T-cell (primary cell): ENCODE measurements around the gene LYSMD3. TPM values are rescaled to one million over a fixed set of nuclear protein-coding genes. Genes with fewer than 3 reads are reported as not detected.

Experiments used
- ATAC-seq, 4 experiments: fragments of 200-7000 bp in 3 of 4; fragments of 150-1000 bp in 1 of 4; cut with Tn5 transposase; replicated peaks in 1 of 4; 1 replicate in 3 of 4; 2 replicates in 1 of 4; pipeline ENCODE4 v1.10.0; 2021; ENCODE audit warnings: moderate library complexity in 3 of 4, mild to moderate bottlenecking in 2 of 4, moderate number of reproducible peaks in 1 of 4
- CTCF ChIA-PET, 2 donors: fragments of 300-600 bp; sonication (Branson Sonifier 250); formaldehyde crosslinking; loops; one replicate each; lab custom pipeline; 2022; ENCODE audit warnings: antibody characterized with exemption in 2 of 2; lab: Charles Lee
- POLR2A ChIA-PET, 2 donors: fragments of 300-600 bp; sonication (Branson Sonifier 250); formaldehyde crosslinking; loops; one replicate each; lab custom pipeline; 2022; ENCODE audit warnings: antibody characterized with exemption in 2 of 2; lab: Charles Lee
- DNase-seq, 35 experiments: peaks; one replicate each; pipeline versions ENCODE4 v3.0.0 to v3.0.0-alpha.2; 2013 to 2023
- H3K27ac ChIP-seq: one replicate; pipeline ENCODE4 v1.5.1; 2013; ENCODE audit warnings: low read length
- H3K27me3 ChIP-seq, 2 experiments: replicated peaks in 1 of 2; 1 replicate in 1 of 2; 2 replicates in 1 of 2; pipeline versions ENCODE4 v1.6.1 to v1.7.0; 2013; ENCODE audit warnings: low read length in 1 of 2, mixed read lengths in 1 of 2; ENCODE audit not compliant: control insufficient read depth in 2 of 2, insufficient read depth in 2 of 2; ENCODE audit errors: extremely low read depth in 1 of 2
- H3K36me3 ChIP-seq, 2 donors: 1 replicate in 1 of 2; 2 replicates in 1 of 2; pipeline versions ENCODE4 v1.6.1 to v1.7.0; 2013; ENCODE audit warnings: low read length in 1 of 2; ENCODE audit not compliant: control insufficient read depth in 2 of 2, insufficient read depth in 1 of 2; ENCODE audit errors: extremely low read depth in 1 of 2
- H3K4me1 ChIP-seq, 2 experiments: 1 replicate in 1 of 2; 2 replicates in 1 of 2; pipeline versions ENCODE4 v1.6.1 to v1.7.0; 2013; ENCODE audit warnings: low read length in 2 of 2, mixed read lengths in 1 of 2; ENCODE audit not compliant: insufficient read depth in 2 of 2, control insufficient read depth in 1 of 2; ENCODE audit errors: extremely low read depth in 1 of 2
- H3K4me3 ChIP-seq, 2 donors: 1 replicate in 1 of 2; 2 replicates in 1 of 2; pipeline versions ENCODE4 v1.5.1 to v1.7.0; 2013; ENCODE audit warnings: mild to moderate bottlenecking in 2 of 2, low read length in 1 of 2, moderate library complexity in 1 of 2; ENCODE audit not compliant: control insufficient read depth in 1 of 2; ENCODE audit errors: extremely low read depth in 1 of 2
- H3K9me3 ChIP-seq: 2 replicates; pipeline ENCODE4 v1.7.0; 2013
- H3K27ac Mint-ChIP-seq, 2 donors: one replicate each; pipeline ENCODE4 v1.8.0; 2020 to 2021; ENCODE audit warnings: mild to moderate bottlenecking in 2 of 2, mixed read lengths in 2 of 2
- H3K27me3 Mint-ChIP-seq, 2 donors: one replicate each; pipeline ENCODE4 v1.8.0; 2021 to 2022; ENCODE audit warnings: mixed read lengths in 2 of 2
- H3K36me3 Mint-ChIP-seq: one replicate; pipeline ENCODE4 v1.8.0; 2021; ENCODE audit warnings: mixed read lengths
- H3K4me1 Mint-ChIP-seq, 3 donors: one replicate each; pipeline ENCODE4 v1.8.0; 2020 to 2022; ENCODE audit warnings: mixed read lengths in 3 of 3, mild to moderate bottlenecking in 1 of 3
- H3K4me3 Mint-ChIP-seq, 3 donors: one replicate each; pipeline ENCODE4 v1.8.0; 2020 to 2022; ENCODE audit warnings: mild to moderate bottlenecking in 3 of 3, mixed read lengths in 3 of 3, moderate library complexity in 3 of 3
- H3K9me3 Mint-ChIP-seq, 3 donors: one replicate each; pipeline ENCODE4 v1.8.0; 2020 to 2022; ENCODE audit warnings: mixed read lengths in 3 of 3
- WGBS: methylation state at CpG from one replicate; pipeline ENCODE4 v1.1.5; 2013; ENCODE audit warnings: missing lambda C conversion rate; ENCODE audit not compliant: insufficient coverage; 5-methylcytosine and 5-hydroxymethylcytosine counted together
- total RNA-seq, 35 experiments: library from RNA in 6 of 35; stranded (reverse) in 6 of 35; fragments of 120-200 nt in 1 of 35; gene quantifications; one replicate each; pipeline versions ENCODE4 v1.2.1 to v1.2.4 and lab custom pipeline; 2013 to 2026

Gene LYSMD3
- total RNA-seq, 5 donors from 2014 or later (not counting 1 experiment from before 2014, with no cell fraction given): 18.4 to 28.9 (median 21.5) TPM

DNA sequence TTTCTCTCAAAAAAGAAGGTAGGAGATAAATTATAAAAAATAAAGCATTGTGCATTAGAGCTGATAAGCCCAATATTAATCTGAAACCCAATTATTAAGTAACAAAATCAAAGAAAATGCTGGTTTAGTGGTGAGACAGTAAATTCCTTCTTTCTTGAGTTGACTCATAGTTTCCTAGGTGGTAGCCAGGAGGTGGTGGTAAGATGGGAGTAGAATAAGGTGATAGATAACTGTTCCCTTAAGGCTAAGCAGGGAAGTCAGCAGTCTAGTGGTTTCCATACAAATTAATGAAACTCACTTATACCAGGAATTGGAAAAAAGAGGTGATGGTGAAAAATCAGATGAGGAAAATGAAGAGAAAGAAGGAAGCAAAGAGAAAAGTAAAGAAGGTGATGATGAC, 23.2 kb downstream of the LYSMD3 start:
- H3K4me3 Mint-ChIP-seq: no peak overlapping the region
- ChIA-PET POLR2A (no interaction called here), CTCF (no interaction called here)
- no peaks in the 10 kb centered on the region for H3K9me3 Mint-ChIP-seq
- Histone ChIP-seq H3K4me3 (no peak overlapping the region), H3K36me3 (no peaks in the 10 kb centered on the region), H3K4me1 (no peaks in the 10 kb centered on the region), H3K9me3 (no peaks in the 10 kb centered on the region), H3K27ac (no peak overlapping the region), H3K27me3 (no peaks in the 10 kb centered on the region)
- ATAC-seq (no peak), DNase-seq (no peak)
- H3K4me1 Mint-ChIP-seq: peaks cover 3 to 7% (median 7%) of the 10 kb centered on the region in 3 donors
- H3K27me3 Mint-ChIP-seq: no peaks in the 10 kb centered on the region
- no peaks in the 10 kb centered on the region for H3K36me3 Mint-ChIP-seq
- no peak overlapping the region for H3K27ac Mint-ChIP-seq

DNA sequence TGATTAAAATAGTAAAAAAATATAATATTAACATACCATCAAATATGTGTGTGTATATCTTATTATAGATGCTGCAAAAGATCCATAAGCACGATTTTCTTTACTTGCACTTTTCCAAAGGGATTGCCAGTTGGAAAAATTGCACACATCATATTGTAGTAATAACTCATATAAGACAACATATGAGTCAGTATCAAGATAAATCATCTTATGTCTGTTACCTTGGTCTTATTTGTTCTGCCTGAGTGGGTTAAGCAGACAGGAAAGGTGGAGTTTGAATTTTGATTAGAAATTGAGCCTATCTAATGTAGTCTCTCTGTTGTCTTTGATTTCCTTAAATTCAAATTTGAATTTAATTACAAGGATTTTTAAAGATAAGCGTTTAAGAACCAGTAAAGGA, 24.6 kb downstream of the LYSMD3 start:
- Mint-ChIP-seq H3K9me3 (no peaks in the 10 kb centered on the region), H3K36me3 (no peaks in the 10 kb centered on the region), H3K4me1 (peaks cover 3 to 7% (median 7%) of the 10 kb centered on the region in 3 donors), H3K27me3 (no peaks in the 10 kb centered on the region), H3K27ac (no peak overlapping the region), H3K4me3 (no peak overlapping the region)
- H3K4me1 ChIP-seq: no peaks in the 10 kb centered on the region
- H3K9me3 ChIP-seq: no peaks in the 10 kb centered on the region
- H3K27me3 ChIP-seq: no peaks in the 10 kb centered on the region
- DNase-seq (no peak), ATAC-seq (no peak)
- no peaks in the 10 kb centered on the region for H3K36me3 ChIP-seq
- H3K4me3 ChIP-seq: no peak overlapping the region
- no peak overlapping the region for H3K27ac ChIP-seq
- CTCF ChIA-PET: no interaction called here
- POLR2A ChIA-PET: no interaction called here
- no CpG with 5 or more reads among the region's 2 CpGs for WGBS

DNA sequence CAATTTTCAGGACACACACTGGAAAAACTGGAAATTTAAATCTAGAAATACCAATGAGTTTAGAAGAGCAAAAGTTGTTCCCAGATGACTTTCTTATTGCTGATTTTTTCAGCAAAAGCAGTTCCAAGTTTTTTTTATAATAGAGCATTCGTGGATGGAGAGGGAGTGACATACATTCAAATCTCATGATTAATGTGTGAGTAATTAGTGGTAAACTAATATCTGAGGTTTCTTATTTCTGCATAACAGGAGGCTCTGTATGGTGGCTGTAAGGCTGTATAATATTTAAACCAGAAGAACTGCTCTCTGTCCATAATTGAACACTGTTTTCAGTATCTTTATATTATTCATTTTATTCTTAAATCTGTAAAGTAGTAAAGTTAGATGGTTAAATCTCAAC, 25.8 kb downstream of the LYSMD3 start:
- H3K4me1 ChIP-seq: no peaks in the 10 kb centered on the region
- ChIA-PET POLR2A (interaction anchor here in 1 of 2 donors (0.6 kb wide), 1 partner anchor 8 kb away, joined by 4 read pairs; no protein-coding TSS in a partner anchor), CTCF (interaction anchor here in 1 of 2 donors (0.7 kb wide), 1 partner anchor 61 kb away, joined by 3 read pairs; no protein-coding TSS in a partner anchor)
- H3K27me3 Mint-ChIP-seq: no peaks in the 10 kb centered on the region
- no peaks in the 10 kb centered on the region for H3K9me3 ChIP-seq
- H3K4me3 Mint-ChIP-seq: no peak overlapping the region
- H3K9me3 Mint-ChIP-seq: no peaks in the 10 kb centered on the region
- H3K4me3 ChIP-seq: no peak overlapping the region
- H3K4me1 Mint-ChIP-seq: peaks cover 3 to 7% (median 7%) of the 10 kb centered on the region in 3 donors
- ATAC-seq (no peak), DNase-seq (no peak)
- no peaks in the 10 kb centered on the region for H3K36me3 Mint-ChIP-seq
- no peaks in the 10 kb centered on the region for H3K27me3 ChIP-seq
- WGBS: no CpG with 5 or more reads among the region's 1 CpG
- no peak overlapping the region for H3K27ac Mint-ChIP-seq
- no peak overlapping the region for H3K27ac ChIP-seq
- H3K36me3 ChIP-seq: no peaks in the 10 kb centered on the region

DNA sequence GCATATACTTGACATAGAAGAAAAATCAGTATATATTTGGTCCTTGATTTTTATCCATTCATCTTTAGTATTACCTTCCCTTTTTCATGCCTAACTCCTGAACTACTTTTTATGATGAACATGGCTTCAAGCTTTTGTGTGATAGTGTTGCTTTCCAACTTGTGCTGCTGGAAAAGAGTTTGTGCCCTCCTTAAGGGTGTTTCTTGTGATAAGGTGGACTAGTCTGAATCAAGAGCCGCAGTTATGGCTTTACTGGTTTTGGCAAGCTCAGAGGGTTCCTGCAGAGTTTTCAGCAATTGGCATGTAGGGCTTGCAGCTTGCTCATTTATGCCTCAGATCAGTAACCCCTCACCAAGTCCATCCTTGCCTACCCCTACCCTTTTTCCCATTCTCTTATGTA, 34.2 kb downstream of the LYSMD3 start:
- no peaks in the 10 kb centered on the region for H3K9me3 ChIP-seq
- H3K9me3 Mint-ChIP-seq: peaks cover 0 to 3% (median 0%) of the 10 kb centered on the region in 3 donors
- H3K4me3 ChIP-seq: no peak overlapping the region
- CTCF ChIA-PET: no interaction called here
- H3K27ac ChIP-seq: no peak overlapping the region
- no peaks in the 10 kb centered on the region for H3K27me3 Mint-ChIP-seq
- H3K27me3 ChIP-seq: no peaks in the 10 kb centered on the region
- H3K4me3 Mint-ChIP-seq: no peak overlapping the region
- no CpG with 5 or more reads among the region's 1 CpG for WGBS
- H3K4me1 ChIP-seq: no peaks in the 10 kb centered on the region
- no peaks in the 10 kb centered on the region for H3K36me3 ChIP-seq
- ATAC-seq (no peak), DNase-seq (no peak)
- no peaks in the 10 kb centered on the region for H3K4me1 Mint-ChIP-seq
- no peak overlapping the region for H3K27ac Mint-ChIP-seq
- POLR2A ChIA-PET: no interaction called here
- peaks cover 8% of the 10 kb centered on the region for H3K36me3 Mint-ChIP-seq

DNA sequence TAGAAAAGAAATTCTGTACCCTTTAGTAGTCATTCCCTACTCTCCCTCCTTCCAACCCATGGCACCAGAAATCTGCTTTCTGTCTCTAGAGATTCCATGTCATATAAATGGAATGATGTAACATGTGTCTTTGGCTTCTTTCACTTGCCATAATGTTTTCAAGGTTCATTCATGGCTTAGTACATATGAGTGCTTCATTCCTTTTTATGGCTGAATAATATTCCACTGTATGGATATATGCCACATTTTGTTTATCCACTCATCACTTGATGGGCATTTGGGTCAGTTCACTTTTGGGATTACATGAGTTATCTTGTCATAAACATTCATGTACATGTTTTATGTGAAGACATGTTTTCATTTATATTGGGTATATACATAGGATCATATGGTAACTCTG, 35.3 kb downstream of the LYSMD3 start:
- no peaks in the 10 kb centered on the region for H3K36me3 ChIP-seq
- H3K27me3 Mint-ChIP-seq: no peaks in the 10 kb centered on the region
- DNase-seq: no peak
- H3K9me3 Mint-ChIP-seq: peaks cover 0 to 3% (median 0%) of the 10 kb centered on the region in 3 donors
- no peak overlapping the region for H3K4me3 ChIP-seq
- ChIA-PET POLR2A (no interaction called here), CTCF (no interaction called here)
- no peaks in the 10 kb centered on the region for H3K27me3 ChIP-seq
- no peaks in the 10 kb centered on the region for H3K4me1 Mint-ChIP-seq
- H3K27ac Mint-ChIP-seq: no peak overlapping the region
- no peaks in the 10 kb centered on the region for H3K4me1 ChIP-seq
- no peak overlapping the region for H3K27ac ChIP-seq
- no peaks in the 10 kb centered on the region for H3K9me3 ChIP-seq
- H3K36me3 Mint-ChIP-seq: peaks cover 8% of the 10 kb centered on the region
- H3K4me3 Mint-ChIP-seq: no peak overlapping the region
- ATAC-seq: no peak

DNA sequence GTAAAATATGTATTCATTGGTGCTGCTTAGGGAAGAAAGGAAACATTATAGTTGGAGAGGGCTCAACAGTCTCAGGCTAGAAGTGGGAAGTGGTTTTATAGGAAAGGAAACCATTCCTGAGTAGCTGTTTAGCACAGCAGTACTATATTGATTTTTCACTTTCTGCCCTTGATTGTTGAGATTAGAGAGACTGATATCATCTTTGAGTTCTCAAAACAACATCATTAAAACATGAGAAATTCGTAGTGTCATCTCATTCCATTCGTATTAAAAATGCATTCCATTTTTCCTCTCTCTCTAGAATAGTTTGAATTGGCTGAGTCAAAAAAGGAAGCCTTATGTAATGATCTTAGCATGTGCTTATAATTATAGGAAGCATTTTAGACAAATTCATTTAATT, 40.6 kb downstream of the LYSMD3 start:
- ChIA-PET POLR2A (no interaction called here), CTCF (interaction anchor here in 1 of 2 donors (0.6 kb wide), 1 partner anchor 10 kb away, joined by 3 read pairs; no protein-coding TSS in a partner anchor)
- ATAC-seq: no peak
- Mint-ChIP-seq H3K4me3 (no peak overlapping the region), H3K27me3 (no peaks in the 10 kb centered on the region), H3K36me3 (no peaks in the 10 kb centered on the region), H3K9me3 (no peaks in the 10 kb centered on the region), H3K4me1 (no peaks in the 10 kb centered on the region), H3K27ac (no peak overlapping the region)
- H3K27ac ChIP-seq: no peak overlapping the region
- H3K9me3 ChIP-seq: no peaks in the 10 kb centered on the region
- no peaks in the 10 kb centered on the region for H3K4me1 ChIP-seq
- DNase-seq: no peak
- WGBS: no CpG with 5 or more reads among the region's 2 CpGs
- no peaks in the 10 kb centered on the region for H3K27me3 ChIP-seq
- H3K4me3 ChIP-seq: no peak overlapping the region
- no peaks in the 10 kb centered on the region for H3K36me3 ChIP-seq

DNA sequence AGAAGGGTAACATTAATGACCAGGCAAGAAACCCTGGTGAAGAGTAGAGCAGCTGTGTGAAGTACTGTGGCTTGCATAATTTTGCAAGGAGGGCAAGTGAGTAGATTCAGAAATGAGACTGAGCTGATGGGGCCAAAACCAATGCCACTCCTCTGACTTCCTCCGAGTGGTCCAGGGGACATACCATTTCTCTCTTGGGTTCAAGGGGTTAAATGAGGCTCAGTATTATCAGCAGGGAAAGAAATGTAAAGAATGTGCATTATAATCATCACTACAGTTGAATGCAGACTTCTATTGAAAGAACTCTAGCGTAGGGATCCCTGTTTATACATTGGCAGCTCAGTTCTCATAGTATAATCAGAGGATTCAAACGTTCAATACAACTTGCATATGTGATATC, 44.8 kb downstream of the LYSMD3 start:
- no CpG with 5 or more reads among the region's 3 CpGs for WGBS
- H3K27ac Mint-ChIP-seq: no peak overlapping the region
- ATAC-seq: no peak

More for the DNA sequence above, 44.8 kb downstream of the LYSMD3 start:
- Histone ChIP-seq H3K4me1 (no peaks in the 10 kb centered on the region), H3K27ac (no peak overlapping the region), H3K4me3 (no peak overlapping the region), H3K27me3 (no peaks in the 10 kb centered on the region), H3K9me3 (no peaks in the 10 kb centered on the region), H3K36me3 (no peaks in the 10 kb centered on the region)
- Mint-ChIP-seq H3K27me3 (no peaks in the 10 kb centered on the region), H3K4me3 (no peak overlapping the region), H3K36me3 (no peaks in the 10 kb centered on the region), H3K9me3 (no peaks in the 10 kb centered on the region), H3K4me1 (no peaks in the 10 kb centered on the region)
- ChIA-PET POLR2A (no interaction called here), CTCF (no interaction called here)
- no peak for DNase-seq
